ENCODE measurements around the gene BUB1. TPM values are rescaled to one million over a fixed set of nuclear protein-coding genes. Genes with fewer than 3 reads are reported as not detected.

BUB1 gene
- total and polyA plus RNA-seq, 2 of the 8 experiments (the other 6 are each of a cell fraction or from before 2014, with no cell fraction given): 48.4 to 113 TPM

DNA sequence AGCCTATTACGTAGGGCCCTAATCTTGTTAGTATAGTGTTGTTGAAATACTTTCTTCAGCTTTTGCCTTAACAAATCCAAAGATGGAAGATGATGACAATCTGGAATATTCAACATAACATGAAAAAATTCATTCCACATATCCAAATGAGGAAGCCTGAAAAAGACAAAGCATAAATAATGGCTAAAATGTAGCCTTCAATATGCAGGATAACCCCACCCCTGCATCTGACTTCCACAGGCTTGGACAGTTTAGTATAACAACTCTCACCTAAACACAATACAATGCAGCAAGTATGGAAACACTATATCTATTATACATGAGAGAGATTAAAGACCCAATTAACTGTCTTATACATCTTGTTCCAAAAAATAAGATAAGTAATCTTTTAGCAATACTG lies 39.9 kb downstream of the BUB1 start:
- H3K23ac ChIP-seq (ENCODE audit: insufficient read length): no peak overlapping the region
- H3K9me3 ChIP-seq (ENCODE audit: insufficient read depth in 2 of 2, low read depth in 1 of 2, low read length in 1 of 2): no peaks in the 10 kb centered on the region
- peaks cover 13 to 70% (median 58%) of the 10 kb centered on the region in 4 experiments for H3K36me3 ChIP-seq (ENCODE audit: control insufficient read depth in 2 of 4, insufficient read depth in 4 of 4, low read length in 3 of 4)
- WGBS, 2 experiments (ENCODE audit: extremely low coverage in 1 of 2, insufficient coverage in 1 of 2, insufficient read length in 1 of 2, insufficient replicate concordance in 2 of 2, low coverage in 1 of 2, low lambda C conversion rate in 2 of 2, missing lambda C conversion rate in 1 of 2): 96% methylated on average over 1 of the region's 1 CpG; no CpG with 5 or more reads in 1 of the 2 experiments
- no peak overlapping the region for H4K5ac ChIP-seq (ENCODE audit: insufficient read length, low read depth, low read length)
- peaks cover 0 to 2% of the 10 kb centered on the region in 2 experiments for H4K20me1 ChIP-seq (replicated peaks in 1 of 2; ENCODE audit: control insufficient read depth in 1 of 2, insufficient read depth in 2 of 2, low read length in 2 of 2)
- no peak for DNase-seq (ENCODE audit: low read depth in 1 of 2, low spot score in 2 of 2)
- FAIRE-seq: no peak
- no peak overlapping the region for H3K18ac ChIP-seq (ENCODE audit: extremely low read depth, low read length)
- no peak overlapping the region for H3K9ac ChIP-seq (replicated peaks in 1 of 4; ENCODE audit: extremely low read depth in 1 of 4, low read depth in 3 of 4, low read length in 3 of 4)
- no peak overlapping the region for H3K4me3 ChIP-seq (ENCODE audit: extremely low read depth in 1 of 4, insufficient read depth in 2 of 4, low read depth in 3 of 4, low read length in 4 of 4)
- no peak overlapping the region for H2BK5ac ChIP-seq (ENCODE audit: low read depth, low read length)
- no peaks in the 10 kb centered on the region for H3K79me2 ChIP-seq (ENCODE audit: control insufficient read depth in 1 of 2, insufficient read depth in 2 of 2, low read length in 2 of 2)
- H2BK120ac ChIP-seq (replicated peaks; ENCODE audit: low read depth, low read length): no peak overlapping the region
- no peaks in the 10 kb centered on the region for H3K4me1 ChIP-seq (replicated peaks in 1 of 4; ENCODE audit: control insufficient read depth in 3 of 4, insufficient read depth in 4 of 4, low read length in 3 of 4)
- H3K14ac ChIP-seq (ENCODE audit: insufficient read length): no peak overlapping the region
- no peaks in the 10 kb centered on the region for H3K23me2 ChIP-seq (ENCODE audit: low read depth, low read length)
- no peak overlapping the region for H4K91ac ChIP-seq (replicated peaks; ENCODE audit: insufficient read length, low read length)
- no peak overlapping the region for H2AK5ac ChIP-seq (ENCODE audit: low read depth, low read length)
- no peak overlapping the region for H2BK15ac ChIP-seq (ENCODE audit: low read length)
- no peak overlapping the region for H3K4me2 ChIP-seq (ENCODE audit: insufficient read depth in 1 of 2, low read depth in 2 of 2, low read length in 2 of 2)
- 0 out of 2 replicates have a peak, but pooled peaks cover 2% of the 10 kb centered on the region for H3K79me1 ChIP-seq (ENCODE audit: low read depth, low read length)
- no peak overlapping the region for H2BK12ac ChIP-seq (ENCODE audit: low read depth, low read length)
- ChIA-PET CTCF (ENCODE audit: partially characterized antibody) (interaction anchor here (1.7 kb wide), 1 partner anchor 14 kb away, joined by 5 read pairs; no protein-coding TSS in a partner anchor), POLR2A (ENCODE audit: partially characterized antibody) (interaction anchor here (0.7 to 3.9 kb wide), 3 partner anchors 12 to 110 kb away, joined by 3 to 25 read pairs (median 4); no protein-coding TSS in a partner anchor)
- no peak overlapping the region for H3K4ac ChIP-seq (replicated peaks; ENCODE audit: insufficient read length, low read depth, low read length)
- H3K27ac ChIP-seq (ENCODE audit: low read depth, low read length): no peak overlapping the region
- no peaks in the 10 kb centered on the region for H3K27me3 ChIP-seq (replicated peaks in 1 of 4; ENCODE audit: control insufficient read depth in 3 of 4, extremely low read depth in 1 of 4, insufficient read depth in 3 of 4, low read length in 3 of 4)
- H2AFZ ChIP-seq (ENCODE audit: low read length): no peak overlapping the region
- no peak overlapping the region for H3K56ac ChIP-seq (replicated peaks; ENCODE audit: insufficient read length, low read depth, low read length)
- no peak overlapping the region for H2BK20ac ChIP-seq (ENCODE audit: low read length)
- no peak overlapping the region for H4K8ac ChIP-seq (ENCODE audit: extremely low read depth, insufficient read depth, low read length)
- TF ChIP-seq BCL11A (IDR thresholded peaks at IDR 0.05; ENCODE audit: low read depth in 2 of 2, low read length in 2 of 2) (no peak), JUND (IDR thresholded peaks at IDR 0.05; ENCODE audit: low read length) (no peak), KDM4A (IDR thresholded peaks at IDR 0.05; ENCODE audit: low read depth, low read length, severe bottlenecking) (no peak), SIN3A (conservative IDR thresholded peaks at IDR 0.05 in 1 of 2, IDR thresholded peaks at IDR 0.05 in 1 of 2; ENCODE audit: low read depth in 1 of 2, low read length in 2 of 2) (no peak), PHF8 (conservative IDR thresholded peaks at IDR 0.05; ENCODE audit: low read depth, low read length) (no peak), NANOG (IDR thresholded peaks at IDR 0.05; ENCODE audit: insufficient read depth, low read depth, low read length, poor library complexity, severe bottlenecking) (no peak), RBBP5 (IDR thresholded peaks at IDR 0.05; ENCODE audit: borderline replicate concordance, low read depth, low read length) (no peak), SIRT6 (IDR thresholded peaks at IDR 0.05; ENCODE audit: low read length) (no peak)
- TF ChIP-seq, protein P1, sequence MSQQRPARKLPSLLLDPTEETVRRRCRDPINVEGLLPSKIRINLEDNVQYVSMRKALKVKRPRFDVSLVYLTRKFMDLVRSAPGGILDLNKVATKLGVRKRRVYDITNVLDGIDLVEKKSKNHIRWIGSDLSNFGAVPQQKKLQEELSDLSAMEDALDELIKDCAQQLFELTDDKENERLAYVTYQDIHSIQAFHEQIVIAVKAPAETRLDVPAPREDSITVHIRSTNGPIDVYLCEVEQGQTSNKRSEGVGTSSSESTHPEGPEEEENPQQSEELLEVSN (IDR thresholded peaks at IDR 0.05): no peak
- TF ChIP-seq, protein P2, sequence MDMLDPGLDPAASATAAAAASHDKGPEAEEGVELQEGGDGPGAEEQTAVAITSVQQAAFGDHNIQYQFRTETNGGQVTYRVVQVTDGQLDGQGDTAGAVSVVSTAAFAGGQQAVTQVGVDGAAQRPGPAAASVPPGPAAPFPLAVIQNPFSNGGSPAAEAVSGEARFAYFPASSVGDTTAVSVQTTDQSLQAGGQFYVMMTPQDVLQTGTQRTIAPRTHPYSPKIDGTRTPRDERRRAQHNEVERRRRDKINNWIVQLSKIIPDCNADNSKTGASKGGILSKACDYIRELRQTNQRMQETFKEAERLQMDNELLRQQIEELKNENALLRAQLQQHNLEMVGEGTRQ (IDR thresholded peaks at IDR 0.05; ENCODE audit: low read length): no peak
- TF ChIP-seq, protein P3, sequence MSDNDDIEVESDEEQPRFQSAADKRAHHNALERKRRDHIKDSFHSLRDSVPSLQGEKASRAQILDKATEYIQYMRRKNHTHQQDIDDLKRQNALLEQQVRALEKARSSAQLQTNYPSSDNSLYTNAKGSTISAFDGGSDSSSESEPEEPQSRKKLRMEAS (IDR thresholded peaks at IDR 0.05): no peak
